Endothelial cell of umbilical vein (primary cell): ENCODE data around the gene PRDM16. TPM values are rescaled to one million over a fixed set of nuclear protein-coding genes. Genes with fewer than 3 reads are reported as not detected.

Experiments
- BruUV-seq: library from RNA; stranded (reverse); fragments of 400-500 nt; replicated peaks from 2 replicates; lab custom pipeline; 2021; lab: Mats Ljungman, UMichigan
- CTCF ChIA-PET: fragments of 300-600, 350-600 bp; sonication (Branson Sonifier 250); formaldehyde crosslinking; loops from one replicate; lab custom pipeline; 2021; ENCODE audit warnings: antibody characterized with exemption, inconsistent platforms; lab: Charles Lee
- POLR2A ChIA-PET: fragments of 300-600, 350-600 bp; sonication (Branson Sonifier 250); formaldehyde crosslinking; loops from one replicate; lab custom pipeline; 2021; ENCODE audit warnings: antibody characterized with exemption, inconsistent platforms; lab: Charles Lee
- DNase-seq: peaks from one replicate; pipeline ENCODE4 v3.0.0-alpha.2; 2011; ENCODE audit warnings: low read depth, low spot score
- FAIRE-seq: peaks from 2 replicates; lab custom pipeline; 2011; peaks lifted over from hg19 to GRCh38; lab: Jason Lieb, UNC
- H2AFZ ChIP-seq: 2 replicates; pipeline ENCODE4 v1.6.0; 2012; ENCODE audit warnings: low read depth, low read length, control low read depth, inconsistent platforms
- H3K27ac ChIP-seq: 2 replicates; pipeline ENCODE4 v1.5.1; 2011; ENCODE audit warnings: low read depth, mild to moderate bottlenecking, control low read depth, low read length, moderate library complexity; ENCODE audit not compliant: insufficient read depth
- H3K27me3 ChIP-seq, 2 experiments: 2 replicates each; pipeline versions ENCODE4 v1.6.0 to v1.6.1; 2011; ENCODE audit warnings: low read length in 2 of 2, mixed read lengths in 1 of 2; ENCODE audit not compliant: control insufficient read depth in 2 of 2, insufficient read depth in 2 of 2
- H3K36me3 ChIP-seq, 2 experiments: 2 replicates in 1 of 2; 3 replicates in 1 of 2; pipeline ENCODE4 v1.5.1; 2011; ENCODE audit warnings: low read length in 2 of 2, mild to moderate bottlenecking in 1 of 2, moderate library complexity in 1 of 2; ENCODE audit not compliant: control insufficient read depth in 2 of 2, insufficient read depth in 2 of 2; ENCODE audit errors: extremely low read depth in 1 of 2
- H3K4me1 ChIP-seq: 3 replicates; pipeline ENCODE4 v1.5.1; 2011; ENCODE audit warnings: mild to moderate bottlenecking, low read length; ENCODE audit not compliant: control insufficient read depth, insufficient read depth; ENCODE audit errors: extremely low read depth
- H3K4me2 ChIP-seq: 2 replicates; pipeline ENCODE4 v1.6.1; 2011; ENCODE audit warnings: low read length, control low read depth, mixed read lengths; ENCODE audit not compliant: insufficient read depth
- H3K4me3 ChIP-seq, 3 experiments: fragments of 200-600 bp in 1 of 3; sonication (generic), shearing (Covaris generic) in 1 of 3; replicated peaks in 1 of 3; 2 replicates each; pipeline ENCODE4 v1.5.1; 2011 to 2016; ENCODE audit warnings: control low read depth in 3 of 3, low read length in 3 of 3, mild to moderate bottlenecking in 2 of 3, inconsistent platforms in 1 of 3, low read depth in 1 of 3, moderate library complexity in 1 of 3; ENCODE audit not compliant: insufficient read depth in 1 of 3
- H3K79me2 ChIP-seq: 2 replicates; pipeline ENCODE4 v1.6.0; 2012; ENCODE audit warnings: low read length, inconsistent platforms; ENCODE audit not compliant: control insufficient read depth, insufficient read depth
- H3K9ac ChIP-seq: replicated peaks from 2 replicates; pipeline ENCODE3; 2011; ENCODE audit warnings: low read length, control low read depth; ENCODE audit not compliant: insufficient read depth; ENCODE audit errors: extremely low read depth
- H3K9me1 ChIP-seq: replicated peaks from 3 replicates; pipeline ENCODE4 v1.6.0; 2011; ENCODE audit warnings: mild to moderate bottlenecking, low read length; ENCODE audit not compliant: control insufficient read depth, insufficient read depth; ENCODE audit errors: extremely low read depth
- H3K9me3 ChIP-seq: replicated peaks from 2 replicates; pipeline ENCODE4 v1.5.1; 2012; ENCODE audit warnings: low read length, inconsistent platforms; ENCODE audit not compliant: control insufficient read depth, insufficient read depth
- H4K20me1 ChIP-seq: replicated peaks from 2 replicates; pipeline ENCODE3; 2011; ENCODE audit warnings: mild to moderate bottlenecking, low read length; ENCODE audit not compliant: control insufficient read depth, insufficient read depth; ENCODE audit errors: extremely low read depth
- CTCF ChIP-seq, 2 donors: IDR thresholded peaks; 1 replicate in 1 of 2; 2 replicates in 1 of 2; pipeline ENCODE4 v1.5.1; 2011; ENCODE audit warnings: low read length in 2 of 2, mild to moderate bottlenecking in 2 of 2, moderate library complexity in 2 of 2, control low read depth in 1 of 2, inconsistent platforms in 1 of 2, low read depth in 1 of 2; ENCODE audit not compliant: insufficient read depth in 1 of 2; ENCODE audit errors: extremely low read depth in 1 of 2
- EZH2 ChIP-seq: IDR thresholded peaks from 2 replicates; pipeline ENCODE4 v1.6.1; 2012; ENCODE audit warnings: borderline replicate concordance, low read depth, mild to moderate bottlenecking, moderate library complexity, low read length, inconsistent platforms; ENCODE audit not compliant: severe bottlenecking
- FOS ChIP-seq: IDR thresholded peaks from 2 replicates; pipeline ENCODE4 v1.6.1; 2011; ENCODE audit warnings: mild to moderate bottlenecking, low read length, moderate library complexity, borderline replicate concordance; ENCODE audit not compliant: insufficient read depth
- GATA2 ChIP-seq: IDR thresholded peaks from 2 replicates; pipeline ENCODE4 v1.7.0; 2011; ENCODE audit warnings: low read depth, mild to moderate bottlenecking, moderate library complexity, mixed read lengths, low read length; ENCODE audit not compliant: insufficient read length, insufficient read depth
- JUN ChIP-seq: IDR thresholded peaks from 2 replicates; pipeline ENCODE4 v1.6.1; 2011; ENCODE audit warnings: borderline replicate concordance, low read depth; ENCODE audit not compliant: insufficient read length, insufficient read depth
- MAX ChIP-seq: IDR thresholded peaks from 2 replicates; pipeline ENCODE4 v1.6.1; 2011; ENCODE audit not compliant: insufficient read depth, insufficient read length
- MYC ChIP-seq: IDR thresholded peaks from one replicate; pipeline ENCODE4 v1.6.1; 2011; ENCODE audit warnings: mild to moderate bottlenecking, low read depth, low read length
- POLR2A ChIP-seq: IDR thresholded peaks from 2 replicates; pipeline ENCODE4 v1.6.1; 2012; ENCODE audit warnings: low read depth, mild to moderate bottlenecking, control low read depth, low read length
- POLR2AphosphoS5 ChIP-seq: IDR thresholded peaks from 2 replicates; pipeline ENCODE4 v1.6.1; 2012; ENCODE audit warnings: low read depth, mild to moderate bottlenecking, control low read depth, low read length, moderate library complexity; ENCODE audit not compliant: insufficient read depth
- dilution Hi-C: fragments of 300-500 bp; cut with MboI; formaldehyde crosslinking; loops from one replicate; pipeline ENCODE4 v1.15.0; 2019; ENCODE audit warnings: low sequenced_read_pairs; ENCODE audit not compliant: extremely low pct_ligation_motif_present
- intact Hi-C: fragments of 100-400 bp; cut with micrococcal nuclease; formaldehyde crosslinking; loops from one replicate; pipeline ENCODE4 v1.10.0; 2022
- polyA plus RNA-seq, 4 experiments: library from polyadenylated mRNA; depleted of rRNA in 3 of 4; stranded (reverse) in 3 of 4; unstranded in 1 of 4; fragments of >200 nt; gene quantifications; 2 replicates each; pipeline versions ENCODE4 v1.2.1 to v1.2.3, GENCODE V29; 2011 to 2012; ENCODE audit warnings: missing spikeins in 1 of 4
- total RNA-seq: library from RNA; stranded (reverse); gene quantifications from 2 replicates; pipeline ENCODE4 v1.2.3, GENCODE V29; 2021

Gene PRDM16
- total and polyA plus RNA-seq, 2 donors (not counting 3 experiments of a cell fraction or from before 2014, with no cell fraction given): not detected

- no TSS peak for BruUV-seq
- Histone ChIP-seq H3K4me2 (no peak overlapping the region), H2AFZ (no peak overlapping the region), H3K79me2 (no peaks in the 10 kb centered on the region), H4K20me1 (no peaks in the 10 kb centered on the region), H3K36me3 (no peaks in the 10 kb centered on the region), H3K27me3 (no peaks in the 10 kb centered on the region), H3K4me1 (no peaks in the 10 kb centered on the region), H3K9ac (no peak overlapping the region), H3K27ac (no peak overlapping the region), H3K9me3 (no peaks in the 10 kb centered on the region), H3K4me3 (no peak overlapping the region), H3K9me1 (no peaks in the 10 kb centered on the region)
- no peak for DNase-seq
- TF ChIP-seq JUN (no peak), FOS (no peak), GATA2 (no peak), POLR2A (no peak), CTCF (IDR thresholded peaks at IDR 0.05; ENCODE audit: extremely low read depth in 1 of 2, insufficient read depth in 1 of 2, low read depth in 1 of 2, low read length in 2 of 2) (no peak), EZH2 (no peak), MYC (no peak), POLR2AphosphoS5 (no peak), MAX (no peak)
- dilution Hi-C loops (no loop called here), intact Hi-C loops (no loop called here)
- CTCF ChIA-PET: no interaction called here
- FAIRE-seq: no peak
- POLR2A ChIA-PET: no interaction called here
Measured at GRCh38 chr1:3133686-3134085, 64.7 kb downstream of the PRDM16 start.
